Erythroblast (primary cell): ENCODE measurements around the gene RHBDF1.
A peak's percentile ranks its signal among the peaks of the same experiment; 100 is the strongest.

Experiments
- DNase-seq, 2 experiments: peaks; one replicate each; lab custom pipeline; 2025; lab: John Stamatoyannopoulos, UW
- GATA1 ChIP-seq: IDR thresholded peaks from 2 replicates; pipeline ENCODE4 v1.6.1; 2011; ENCODE audit warnings: low read depth, mild to moderate bottlenecking, control low read depth, low read length, moderate library complexity
- POLR2A ChIP-seq: IDR thresholded peaks from 2 replicates; pipeline ENCODE4 v1.6.1; 2011; ENCODE audit warnings: mild to moderate bottlenecking, low read length

Gene RHBDF1

GRCh38 chr16:72561-73548 is at the start of gene RHBDF1:
RHBDF1 (minus strand) TSS chr16:72631; CDS start chr16:65015, 7,616 bp downstream.
- DNase-seq: peak; percentile 35 to 74
- TF ChIP-seq GATA1: no peak
- no peak for TF ChIP-seq POLR2A

GRCh38 chr16:120756-121155 is 48.3 kb upstream of the RHBDF1 start:
- peak; percentile 43 to 57 for DNase-seq
- no peak for TF ChIP-seq POLR2A
- no peak for TF ChIP-seq GATA1

- peak; percentile 87 to 95 for DNase-seq
- TF ChIP-seq GATA1 (peak; percentile 65), POLR2A (peak; percentile 76)
These were observed 47.5 kb upstream of the RHBDF1 start for GRCh38 chr16:119835-120491.

GRCh38 chr16:119295-119694 is 46.9 kb upstream of the RHBDF1 start:
- TF ChIP-seq GATA1 (no peak), POLR2A (no peak)
- DNase-seq: peak; percentile 46 to 58

- TF ChIP-seq GATA1 (no peak), POLR2A (no peak)
- DNase-seq: no peak
These were observed 46.4 kb upstream of the RHBDF1 start for GRCh38 chr16:118857-119256.

GRCh38 chr16:117379-118365 is 45.2 kb upstream of the RHBDF1 start:
- DNase-seq: peak; percentile 85 to 89
- no peak for TF ChIP-seq GATA1
- peak; percentile 56 for TF ChIP-seq POLR2A

- peak; percentile 43 to 48 for DNase-seq
- TF ChIP-seq POLR2A (no peak), GATA1 (no peak)
These were observed 43.6 kb upstream of the RHBDF1 start for GRCh38 chr16:116015-116414.

- no peak for TF ChIP-seq POLR2A
- no peak for TF ChIP-seq GATA1
- no peak for DNase-seq
These were observed 41.9 kb upstream of the RHBDF1 start for GRCh38 chr16:114327-114726.

GRCh38 chr16:112153-112840 is 39.9 kb upstream of the RHBDF1 start:
- DNase-seq: no peak
- no peak for TF ChIP-seq GATA1
- TF ChIP-seq POLR2A: no peak

GRCh38 chr16:106623-107324 is 34.3 kb upstream of the RHBDF1 start:
- DNase-seq: peak; percentile 92 to 93
- TF ChIP-seq POLR2A: no peak
- TF ChIP-seq GATA1: no peak

- no peak for TF ChIP-seq GATA1
- TF ChIP-seq POLR2A: no peak
- DNase-seq: peak; percentile 38 to 61
These were observed 33.1 kb upstream of the RHBDF1 start for GRCh38 chr16:105521-105920.

GRCh38 chr16:104928-105327 is 32.5 kb upstream of the RHBDF1 start:
- TF ChIP-seq GATA1 (no peak), POLR2A (peak; percentile 85)
- peak; percentile 95 to 97 for DNase-seq

- TF ChIP-seq POLR2A: no peak
- TF ChIP-seq GATA1: no peak
- peak in 1 of 2 experiments; percentile 50 for DNase-seq
These were observed 31.9 kb upstream of the RHBDF1 start for GRCh38 chr16:104355-104754.
